GM18499 (cell line): ENCODE measurements around the gene DGKQ.

Source experiments
- ATAC-seq: cut with Tn5 transposase; IDR thresholded peaks from one replicate; pipeline ENCODE4 v1.9.1; 2021; ENCODE audit warnings: moderate number of reproducible peaks; ENCODE audit not compliant: insufficient read depth, unreplicated experiment

The DGKQ gene

GRCh38 chr4:910366-911091 is 62.8 kb downstream of the DGKQ start:
- ATAC-seq: no peak

- no peak for ATAC-seq
These were observed 63.5 kb downstream of the DGKQ start for GRCh38 chr4:909821-910220.

- no peak for ATAC-seq
These were observed 64.2 kb downstream of the DGKQ start for GRCh38 chr4:909131-909571.
